ENCODE results near the gene FLT1.

DNA sequence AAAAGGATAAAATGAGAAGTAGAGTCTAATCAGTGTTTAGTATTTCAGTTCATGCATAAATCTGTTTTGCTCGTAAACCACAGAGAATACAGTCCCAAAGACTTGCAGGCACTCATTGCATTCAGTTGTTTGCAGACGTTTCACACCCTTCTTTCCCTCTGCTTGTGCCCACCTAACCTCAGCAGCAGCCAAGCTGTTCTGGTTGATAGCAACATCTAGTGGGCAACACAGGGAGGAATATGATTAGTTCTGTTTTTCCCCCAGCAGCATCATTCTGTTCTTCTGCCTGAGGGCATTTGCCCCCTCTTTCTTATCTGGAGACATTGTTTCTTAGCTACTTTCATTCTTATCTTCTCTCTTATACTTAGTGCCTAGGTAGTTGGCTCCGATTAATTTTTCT, 221.0 kb downstream of the FLT1 start:
- TF ChIP-seq TAF1 (IDR thresholded peaks at IDR 0.05; ENCODE audit: borderline replicate concordance, insufficient read depth, low read length): no peak
- TF ChIP-seq, protein P1, sequence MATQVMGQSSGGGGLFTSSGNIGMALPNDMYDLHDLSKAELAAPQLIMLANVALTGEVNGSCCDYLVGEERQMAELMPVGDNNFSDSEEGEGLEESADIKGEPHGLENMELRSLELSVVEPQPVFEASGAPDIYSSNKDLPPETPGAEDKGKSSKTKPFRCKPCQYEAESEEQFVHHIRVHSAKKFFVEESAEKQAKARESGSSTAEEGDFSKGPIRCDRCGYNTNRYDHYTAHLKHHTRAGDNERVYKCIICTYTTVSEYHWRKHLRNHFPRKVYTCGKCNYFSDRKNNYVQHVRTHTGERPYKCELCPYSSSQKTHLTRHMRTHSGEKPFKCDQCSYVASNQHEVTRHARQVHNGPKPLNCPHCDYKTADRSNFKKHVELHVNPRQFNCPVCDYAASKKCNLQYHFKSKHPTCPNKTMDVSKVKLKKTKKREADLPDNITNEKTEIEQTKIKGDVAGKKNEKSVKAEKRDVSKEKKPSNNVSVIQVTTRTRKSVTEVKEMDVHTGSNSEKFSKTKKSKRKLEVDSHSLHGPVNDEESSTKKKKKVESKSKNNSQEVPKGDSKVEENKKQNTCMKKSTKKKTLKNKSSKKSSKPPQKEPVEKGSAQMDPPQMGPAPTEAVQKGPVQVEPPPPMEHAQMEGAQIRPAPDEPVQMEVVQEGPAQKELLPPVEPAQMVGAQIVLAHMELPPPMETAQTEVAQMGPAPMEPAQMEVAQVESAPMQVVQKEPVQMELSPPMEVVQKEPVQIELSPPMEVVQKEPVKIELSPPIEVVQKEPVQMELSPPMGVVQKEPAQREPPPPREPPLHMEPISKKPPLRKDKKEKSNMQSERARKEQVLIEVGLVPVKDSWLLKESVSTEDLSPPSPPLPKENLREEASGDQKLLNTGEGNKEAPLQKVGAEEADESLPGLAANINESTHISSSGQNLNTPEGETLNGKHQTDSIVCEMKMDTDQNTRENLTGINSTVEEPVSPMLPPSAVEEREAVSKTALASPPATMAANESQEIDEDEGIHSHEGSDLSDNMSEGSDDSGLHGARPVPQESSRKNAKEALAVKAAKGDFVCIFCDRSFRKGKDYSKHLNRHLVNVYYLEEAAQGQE (IDR thresholded peaks at IDR 0.05; ENCODE audit: insufficient read depth in 1 of 2, low read depth in 2 of 2, low read length in 2 of 2): no peak
- TF ChIP-seq SIN3A (IDR thresholded peaks at IDR 0.05; ENCODE audit: borderline replicate concordance, insufficient read depth, low read length): no peak
- TF ChIP-seq POLR2AphosphoS5 (IDR thresholded peaks at IDR 0.05; ENCODE audit: low read depth, low read length): no peak
